PC-9 (cell line): ENCODE data around the gene FARS2. TPM values are rescaled to one million over a fixed set of nuclear protein-coding genes. Genes with fewer than 3 reads are reported as not detected.

Source experiments
- BruUV-seq: library from RNA; stranded (reverse); fragments of 400-500 nt; replicated peaks from 2 replicates; lab custom pipeline; 2021; lab: Mats Ljungman, UMichigan
- CTCF ChIA-PET: fragments of 300-600 bp; sonication (Branson Sonifier 250); formaldehyde crosslinking; loops from one replicate; lab custom pipeline; 2022; ENCODE audit warnings: antibody characterized with exemption; lab: Charles Lee
- POLR2A ChIA-PET: fragments of 300-600 bp; sonication (Branson Sonifier 250); formaldehyde crosslinking; loops from one replicate; lab custom pipeline; 2022; ENCODE audit warnings: antibody characterized with exemption; ENCODE audit not compliant: unreplicated experiment; lab: Charles Lee
- DNase-seq, 2 experiments: peaks; one replicate each; pipeline versions ENCODE4 v3.0.0 to v3.0.0-alpha.2; 2015 to 2022; ENCODE audit warnings: mixed read lengths in 1 of 2
- H2AFZ ChIP-seq: fragments of 200-600 bp; sonication (generic); 2 replicates; pipeline ENCODE4 v1.8.1; 2017; ENCODE audit warnings: antibody characterized with exemption
- H3F3A ChIP-seq: fragments of 200-600 bp; sonication (generic); 2 replicates; pipeline ENCODE4 v1.8.1; 2017; ENCODE audit warnings: antibody characterized with exemption, mild to moderate bottlenecking, low read depth; ENCODE audit not compliant: insufficient read depth
- H3K27ac ChIP-seq: fragments of 200-600 bp; sonication (generic); 2 replicates; pipeline ENCODE4 v1.6.1; 2016; ENCODE audit warnings: mixed run types
- H3K27me3 ChIP-seq: fragments of 200-600 bp; sonication (generic); 2 replicates; pipeline ENCODE4 v1.6.1; 2016; ENCODE audit warnings: low read depth, mixed run types; ENCODE audit not compliant: insufficient read depth
- H3K36me3 ChIP-seq: fragments of 200-600 bp; sonication (generic); 2 replicates; pipeline ENCODE4 v1.6.1; 2016; ENCODE audit warnings: low read depth, mixed run types
- H3K4me1 ChIP-seq: fragments of 200-600 bp; sonication (generic); replicated peaks from 2 replicates; pipeline ENCODE4 v1.6.1; 2016; ENCODE audit warnings: mixed run types; ENCODE audit not compliant: insufficient read depth
- H3K4me2 ChIP-seq: fragments of 200-600 bp; sonication (generic); 2 replicates; pipeline ENCODE4 v1.6.1; 2017; ENCODE audit warnings: mixed run types
- H3K4me3 ChIP-seq: fragments of 200-600 bp; sonication (generic); 2 replicates; pipeline ENCODE4 v1.6.1; 2016; ENCODE audit warnings: mixed run types
- H3K79me2 ChIP-seq: fragments of 200-600 bp; sonication (generic); 2 replicates; pipeline ENCODE4 v1.6.1; 2017; ENCODE audit warnings: low read depth, mixed run types
- H3K9me2 ChIP-seq: fragments of 200-600 bp; sonication (generic); 2 replicates; pipeline ENCODE4 v1.8.1; 2017; ENCODE audit warnings: mild to moderate bottlenecking; ENCODE audit not compliant: insufficient read depth
- H3K9me3 ChIP-seq: fragments of 200-600 bp; sonication (generic); 2 replicates; pipeline ENCODE4 v1.8.1; 2016; ENCODE audit warnings: low read depth; ENCODE audit not compliant: insufficient read depth
- H4K20me1 ChIP-seq: fragments of 200-600 bp; sonication (generic); 2 replicates; pipeline ENCODE4 v1.8.1; 2017; ENCODE audit not compliant: insufficient read depth
- EZH2 ChIP-seq: fragments of 200-600 bp; sonication (generic); IDR thresholded peaks from 2 replicates; pipeline ENCODE4 v1.8.0; 2017; ENCODE audit warnings: antibody characterized with exemption, low read depth
- intact Hi-C: fragments of 100-400 bp; cut with micrococcal nuclease; formaldehyde crosslinking; loops from one replicate; pipeline ENCODE4 v1.10.0; 2022; ENCODE audit not compliant: unreplicated experiment
- total RNA-seq: library from RNA; stranded (reverse); gene quantifications from 2 replicates; pipeline ENCODE4 v1.2.3, GENCODE V29; 2021
- TF ChIP-seq, protein P1 (sequence below): fragments of 200-600 bp; sonication (generic); conservative IDR thresholded peaks from 2 replicates; pipeline ENCODE4 v1.6.1; 2017; ENCODE audit warnings: mixed run types, antibody characterized with exemption, mild to moderate bottlenecking, moderate library complexity

The FARS2 gene
- total RNA-seq, 1 experiment from 2014 or later = 26.7 TPM

DNA sequence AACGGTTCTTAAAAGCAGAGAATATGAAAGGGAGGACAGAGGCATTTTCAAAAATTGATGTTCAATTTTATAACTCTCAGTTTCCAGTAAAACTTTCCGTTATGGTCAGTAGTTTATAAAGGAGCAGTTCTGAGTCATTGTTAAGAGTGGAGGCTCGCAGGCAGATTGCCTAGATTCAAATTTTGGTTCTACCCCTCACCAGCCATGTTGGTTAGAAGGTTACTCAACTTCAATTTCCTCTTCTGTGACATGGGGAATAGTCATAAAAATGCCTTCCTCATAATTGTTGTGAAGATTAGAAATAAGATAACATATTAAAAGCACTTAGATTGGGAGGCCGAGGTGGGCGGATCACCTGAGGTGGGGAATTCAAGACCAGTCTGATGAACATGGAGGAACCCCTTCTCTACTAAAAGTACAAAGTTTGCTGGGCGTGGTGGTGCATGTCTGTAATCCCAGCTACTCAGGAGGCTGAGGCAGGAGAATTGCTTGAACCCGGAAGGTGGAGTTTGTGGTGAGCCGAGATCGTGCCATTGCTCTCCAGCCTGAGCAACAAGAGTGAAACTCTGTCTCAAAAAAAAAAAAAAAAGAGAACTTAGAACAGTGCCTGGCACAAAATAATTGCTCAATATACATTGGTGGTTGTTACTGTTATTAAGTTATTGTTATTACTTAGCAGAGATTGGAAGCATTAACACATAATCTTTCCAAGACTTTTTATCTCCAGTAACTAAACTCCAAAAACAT is 396.5 kb downstream of the FARS2 start:
- Histone ChIP-seq H4K20me1 (no peaks in the 10 kb centered on the region), H3K27ac (no peak overlapping the region), H3K9me3 (no peaks in the 10 kb centered on the region), H3K36me3 (no peaks in the 10 kb centered on the region), H3K4me1 (no peaks in the 10 kb centered on the region), H3K4me2 (no peak overlapping the region), H3K27me3 (no peaks in the 10 kb centered on the region), H3F3A (no peaks in the 10 kb centered on the region), H3K9me2 (no peaks in the 10 kb centered on the region), H3K4me3 (no peak overlapping the region), H3K79me2 (no peaks in the 10 kb centered on the region), H2AFZ (no peak overlapping the region)
- intact Hi-C loops = no loop called here
- TF ChIP-seq, protein P1, sequence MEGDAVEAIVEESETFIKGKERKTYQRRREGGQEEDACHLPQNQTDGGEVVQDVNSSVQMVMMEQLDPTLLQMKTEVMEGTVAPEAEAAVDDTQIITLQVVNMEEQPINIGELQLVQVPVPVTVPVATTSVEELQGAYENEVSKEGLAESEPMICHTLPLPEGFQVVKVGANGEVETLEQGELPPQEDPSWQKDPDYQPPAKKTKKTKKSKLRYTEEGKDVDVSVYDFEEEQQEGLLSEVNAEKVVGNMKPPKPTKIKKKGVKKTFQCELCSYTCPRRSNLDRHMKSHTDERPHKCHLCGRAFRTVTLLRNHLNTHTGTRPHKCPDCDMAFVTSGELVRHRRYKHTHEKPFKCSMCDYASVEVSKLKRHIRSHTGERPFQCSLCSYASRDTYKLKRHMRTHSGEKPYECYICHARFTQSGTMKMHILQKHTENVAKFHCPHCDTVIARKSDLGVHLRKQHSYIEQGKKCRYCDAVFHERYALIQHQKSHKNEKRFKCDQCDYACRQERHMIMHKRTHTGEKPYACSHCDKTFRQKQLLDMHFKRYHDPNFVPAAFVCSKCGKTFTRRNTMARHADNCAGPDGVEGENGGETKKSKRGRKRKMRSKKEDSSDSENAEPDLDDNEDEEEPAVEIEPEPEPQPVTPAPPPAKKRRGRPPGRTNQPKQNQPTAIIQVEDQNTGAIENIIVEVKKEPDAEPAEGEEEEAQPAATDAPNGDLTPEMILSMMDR = no peak
- no peak for TF ChIP-seq EZH2
- no TSS peak for BruUV-seq
- ChIA-PET POLR2A (no interaction called here), CTCF (no interaction called here)
- no peak for DNase-seq

DNA sequence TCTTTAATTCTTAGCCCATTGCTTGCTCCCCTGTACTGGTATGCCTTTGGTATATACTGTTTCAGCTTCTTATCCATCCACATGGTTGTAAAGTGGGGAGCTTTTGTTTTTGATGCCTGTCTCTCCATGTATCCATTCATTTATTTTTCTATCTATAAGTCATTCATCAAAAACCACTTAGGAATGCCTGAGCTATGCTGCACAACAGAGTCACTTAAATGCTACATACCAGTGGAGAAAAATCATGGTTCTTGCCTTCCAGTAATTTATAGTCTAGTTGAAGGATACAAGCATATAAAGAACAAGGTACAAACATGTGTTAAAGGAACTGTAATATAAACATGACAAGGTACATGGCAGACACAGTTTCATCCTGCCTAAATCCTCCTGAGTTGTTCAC is 398.2 kb downstream of the FARS2 start:
- POLR2A ChIA-PET = no interaction called here
- no peak overlapping the region for H2AFZ ChIP-seq
- H3K27me3 ChIP-seq = no peaks in the 10 kb centered on the region
- CTCF ChIA-PET = no interaction called here
- no peaks in the 10 kb centered on the region for H4K20me1 ChIP-seq
- H3K4me1 ChIP-seq = no peaks in the 10 kb centered on the region
- intact Hi-C loops = no loop called here
- H3K36me3 ChIP-seq = no peaks in the 10 kb centered on the region
- TF ChIP-seq EZH2 = no peak
- TF ChIP-seq, protein P1 = no peak
- DNase-seq = no peak
- H3F3A ChIP-seq = no peaks in the 10 kb centered on the region
- H3K27ac ChIP-seq = no peak overlapping the region
- no peak overlapping the region for H3K4me2 ChIP-seq
- H3K79me2 ChIP-seq = no peaks in the 10 kb centered on the region
- H3K9me3 ChIP-seq = no peaks in the 10 kb centered on the region
- BruUV-seq = no TSS peak
- no peak overlapping the region for H3K4me3 ChIP-seq
- H3K9me2 ChIP-seq = no peaks in the 10 kb centered on the region

DNA sequence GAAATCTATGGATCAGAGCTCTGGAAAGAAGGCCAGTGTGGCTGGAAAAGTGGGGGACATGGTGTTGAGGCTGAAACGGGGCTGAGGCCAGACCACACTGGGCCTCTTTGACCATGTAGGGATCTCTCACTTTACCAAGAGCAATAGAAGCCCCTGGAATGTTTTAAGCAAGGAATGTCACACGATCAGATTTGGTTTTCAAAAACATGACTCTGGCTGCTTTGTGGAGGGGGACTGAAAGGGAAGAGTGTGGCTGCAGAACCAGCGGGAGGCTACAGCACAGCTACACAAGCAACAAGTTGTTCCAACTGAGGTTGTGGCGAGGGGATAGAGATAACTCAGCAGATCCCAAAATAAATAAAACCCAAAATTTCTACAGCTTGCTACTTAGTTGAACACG is 399.5 kb downstream of the FARS2 start:
- no peak for TF ChIP-seq EZH2
- TF ChIP-seq, protein P1 = no peak

More for the DNA sequence above, 399.5 kb downstream of the FARS2 start:
- Histone ChIP-seq H3K4me1 (no peaks in the 10 kb centered on the region), H3K9me2 (no peaks in the 10 kb centered on the region), H3K4me2 (no peak overlapping the region), H3K9me3 (no peaks in the 10 kb centered on the region), H3F3A (no peaks in the 10 kb centered on the region), H2AFZ (no peak overlapping the region), H3K36me3 (no peaks in the 10 kb centered on the region), H3K79me2 (no peaks in the 10 kb centered on the region), H4K20me1 (no peaks in the 10 kb centered on the region), H3K4me3 (no peak overlapping the region), H3K27ac (no peak overlapping the region), H3K27me3 (no peaks in the 10 kb centered on the region)
- BruUV-seq = no TSS peak
- ChIA-PET POLR2A (no interaction called here), CTCF (no interaction called here)
- intact Hi-C loops = no loop called here
- DNase-seq = no peak
